ENCODE results near the gene FRAS1.
"Not testable (repeated sequence)": the region's sequence is repeated elsewhere in the genome, so short reads cannot be mapped to it uniquely, and the experiment has no call there.

Gene FRAS1

DNA sequence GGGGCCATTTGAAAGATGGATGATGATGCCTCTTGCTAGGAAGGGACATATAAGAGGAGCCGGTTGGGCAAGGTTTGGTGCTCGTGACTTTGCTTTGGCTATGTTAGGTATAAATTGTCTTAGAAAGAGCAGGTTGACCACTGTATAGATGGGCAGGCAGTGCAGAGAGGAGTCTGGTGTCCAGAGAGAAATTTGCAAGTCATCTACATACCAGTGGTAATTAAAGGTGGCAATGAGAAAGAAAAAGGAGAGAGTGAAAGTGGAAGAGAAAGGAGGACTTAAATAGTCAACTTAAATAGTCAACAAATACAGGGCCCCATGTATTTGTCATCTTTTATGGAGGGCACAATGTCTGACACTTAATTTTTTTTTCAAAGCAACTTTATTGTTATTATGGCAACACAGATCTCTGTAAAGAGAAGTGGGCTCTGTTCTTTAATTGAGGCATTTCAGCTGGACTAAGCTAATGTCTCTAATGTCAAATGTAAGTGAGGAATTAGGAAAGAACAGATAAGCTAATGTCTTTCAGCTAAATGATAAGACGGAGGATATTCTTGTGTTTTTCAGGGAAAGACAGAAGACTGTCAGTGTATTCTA lies 419.1 kb downstream of the FRAS1 start:
- DNase-seq, result no peak

DNA sequence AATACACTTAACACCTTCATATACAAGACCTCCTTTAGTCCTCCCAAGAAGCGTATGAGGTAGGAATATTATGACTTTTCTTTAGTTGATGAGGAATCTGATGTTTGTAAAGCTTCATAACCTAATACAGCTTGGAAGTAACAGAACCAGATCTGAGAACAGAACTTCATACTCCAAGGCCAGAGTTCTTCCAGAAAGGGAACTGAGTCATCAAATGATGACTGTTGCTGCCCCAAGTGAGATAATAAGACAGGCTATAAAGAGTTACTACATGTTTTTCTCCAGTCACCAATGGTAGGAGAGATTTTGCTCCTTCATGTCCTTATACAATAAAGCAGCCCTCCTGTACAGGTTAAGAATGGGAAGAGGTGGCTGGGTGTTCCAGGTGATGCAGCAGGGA lies 420.2 kb downstream of the FRAS1 start:
- no peak for DNase-seq

DNA sequence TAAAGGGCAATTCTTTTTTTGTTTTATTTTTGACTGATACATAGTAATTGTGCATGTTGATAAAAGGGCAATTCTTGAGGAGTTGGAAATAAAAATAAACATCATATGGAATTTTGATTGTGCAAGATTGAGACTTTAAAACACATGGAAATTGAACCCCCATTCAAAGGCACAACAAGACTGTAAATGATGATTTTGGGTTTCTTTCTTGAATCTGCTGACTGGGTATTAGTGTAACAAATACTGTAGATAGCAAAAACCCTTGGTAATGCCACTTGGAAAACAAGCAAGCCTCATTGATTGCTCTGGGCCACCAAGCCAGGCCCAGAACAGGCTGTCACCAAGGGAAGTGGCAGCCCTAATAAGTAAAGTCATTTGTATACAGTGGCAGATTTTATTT lies 421.4 kb downstream of the FRAS1 start:
- DNase-seq, result no peak

DNA sequence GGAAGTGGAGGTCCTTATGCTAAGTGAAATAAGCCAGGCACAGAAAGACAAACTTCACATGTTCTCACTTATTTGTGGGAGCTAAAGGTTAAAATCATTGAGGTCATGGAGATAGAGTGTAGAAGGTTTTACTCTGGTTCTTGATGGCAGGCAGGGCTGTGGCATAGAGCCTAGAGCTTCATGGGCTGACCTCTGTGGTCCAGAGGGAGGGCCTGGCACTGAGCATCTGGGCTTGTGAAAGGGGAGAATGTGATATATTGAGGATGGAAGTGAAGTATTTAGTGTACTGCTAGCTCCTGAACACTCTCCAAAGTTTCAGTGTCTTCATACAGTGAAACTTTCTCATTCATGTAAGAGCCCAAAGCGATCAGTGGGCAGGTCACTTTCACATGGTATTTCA lies 423.2 kb downstream of the FRAS1 start:
- no peak for DNase-seq

DNA sequence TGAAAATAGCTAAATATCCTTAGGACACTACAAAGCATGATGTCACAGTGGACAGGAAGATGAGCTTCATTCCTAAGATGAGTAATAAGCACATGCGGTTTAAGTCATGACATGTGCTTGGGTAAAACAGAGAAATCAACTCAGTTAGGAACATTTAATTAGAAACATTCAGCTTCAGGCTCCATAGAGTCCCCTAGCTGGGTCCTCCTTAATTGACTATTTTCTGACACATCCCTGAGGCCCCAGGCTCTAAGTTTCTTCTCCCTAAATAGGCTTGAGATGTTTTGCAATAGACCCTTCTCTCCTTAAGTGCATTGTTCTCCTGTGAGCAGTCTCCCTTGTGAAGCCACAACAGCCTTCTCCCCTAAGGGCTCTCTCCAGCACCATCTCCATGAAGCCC lies 424.1 kb downstream of the FRAS1 start:
- DNase-seq, result no peak

DNA sequence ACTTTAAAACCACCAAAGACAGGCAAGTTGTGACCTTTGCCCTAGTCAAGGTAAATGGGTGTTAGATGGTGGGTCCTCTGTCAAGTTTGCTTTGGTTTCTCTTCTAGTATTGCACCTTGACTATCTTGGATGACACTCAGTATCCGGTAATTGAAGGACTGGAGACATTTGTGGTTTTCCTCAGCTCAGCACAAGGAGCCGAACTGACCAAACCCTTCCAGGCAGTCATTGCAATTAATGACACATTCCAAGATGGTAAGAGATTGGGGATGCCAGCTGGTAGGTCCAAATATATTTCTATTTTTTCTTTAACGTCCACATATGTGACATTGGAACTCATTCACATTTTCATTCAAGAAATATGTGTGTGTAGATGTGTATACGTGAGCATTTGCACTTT lies 425.2 kb downstream of the FRAS1 start:
- DNase-seq, result no peak

DNA sequence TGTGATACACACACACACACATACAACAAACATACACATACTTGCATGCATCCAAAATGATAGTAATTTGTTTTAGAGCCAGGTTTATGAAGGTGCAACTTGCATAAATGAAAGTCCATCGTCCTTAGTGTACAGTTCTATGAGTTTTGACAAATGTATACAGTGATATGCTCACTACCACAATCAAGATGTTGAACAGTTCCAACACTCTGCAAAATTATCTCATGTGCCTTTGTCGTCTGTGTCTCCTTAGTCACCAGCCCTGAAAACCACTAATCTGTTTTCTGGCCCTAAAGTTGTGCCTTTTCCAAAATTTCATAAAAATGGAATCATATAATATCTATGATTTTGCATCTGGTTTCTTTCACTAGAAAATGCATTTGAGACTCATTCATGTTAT lies 426.7 kb downstream of the FRAS1 start:
- DNase-seq, result no peak

DNA sequence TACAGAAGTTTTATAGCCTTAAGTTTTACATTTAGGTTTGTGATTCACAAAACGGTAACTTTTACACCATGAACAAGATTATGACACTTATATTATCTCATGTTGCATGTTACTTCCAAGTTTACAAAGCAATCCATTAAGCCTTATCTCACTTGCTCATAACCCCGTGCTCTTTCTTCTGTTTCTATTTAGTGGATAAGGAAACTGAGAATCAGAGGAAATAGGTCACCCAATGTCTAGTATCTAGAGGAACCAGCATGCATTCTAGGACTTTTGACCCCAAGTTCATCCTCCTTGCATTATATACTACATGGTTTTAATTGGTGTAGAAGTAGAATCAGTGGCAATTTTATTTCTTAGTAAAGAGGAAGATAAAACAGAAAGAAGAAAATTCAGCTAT lies 427.5 kb downstream of the FRAS1 start:
- DNase-seq, result no peak

DNA sequence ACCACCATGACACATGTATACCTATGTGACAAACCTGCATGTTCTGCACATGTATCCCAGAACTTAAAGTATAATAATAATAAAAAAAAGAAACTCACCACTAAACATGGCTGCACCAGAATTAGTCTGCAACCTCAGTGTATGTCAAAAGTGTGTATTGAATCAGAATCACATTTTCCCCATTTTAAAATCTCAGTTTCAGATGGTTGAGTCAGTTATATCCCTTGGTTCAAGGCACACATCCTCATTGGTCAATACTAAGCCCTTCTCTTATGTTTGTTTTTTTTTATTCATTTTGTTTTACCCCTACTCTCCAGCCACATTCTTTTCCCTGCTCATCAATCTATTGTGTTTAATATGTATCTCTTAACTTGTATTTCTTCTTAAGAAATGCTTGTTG lies 436.6 kb downstream of the FRAS1 start:
- DNase-seq, result no peak

DNA sequence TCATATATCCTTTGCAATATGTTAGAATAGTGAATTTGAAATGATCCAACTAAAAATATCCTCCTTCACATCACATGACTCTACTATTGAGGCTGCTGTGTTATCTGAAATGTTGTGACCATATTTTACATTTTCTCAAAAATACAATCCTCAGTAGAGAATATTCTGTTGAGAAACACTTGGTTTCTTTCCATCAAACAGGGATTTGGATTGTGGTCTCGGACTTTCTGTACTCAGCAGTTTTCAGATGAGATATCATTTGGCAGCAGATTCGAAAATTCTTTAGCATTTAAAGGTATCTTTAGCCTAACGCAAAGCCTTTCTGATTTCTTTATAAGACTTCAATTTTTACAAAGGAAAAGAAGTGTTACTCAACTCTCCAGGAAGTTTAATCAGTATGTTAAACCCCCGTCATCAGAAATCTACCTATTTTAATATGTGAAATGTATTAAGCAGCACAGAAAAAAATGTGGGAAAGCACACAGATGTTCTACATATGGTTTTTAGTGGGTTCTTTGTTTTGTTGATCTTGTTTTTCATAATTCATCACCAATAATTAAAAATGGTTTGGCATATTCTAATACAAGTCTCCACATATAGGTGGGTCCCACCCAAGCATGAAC lies 439.0 kb downstream of the FRAS1 start:
- DNase-seq, result no peak

DNA sequence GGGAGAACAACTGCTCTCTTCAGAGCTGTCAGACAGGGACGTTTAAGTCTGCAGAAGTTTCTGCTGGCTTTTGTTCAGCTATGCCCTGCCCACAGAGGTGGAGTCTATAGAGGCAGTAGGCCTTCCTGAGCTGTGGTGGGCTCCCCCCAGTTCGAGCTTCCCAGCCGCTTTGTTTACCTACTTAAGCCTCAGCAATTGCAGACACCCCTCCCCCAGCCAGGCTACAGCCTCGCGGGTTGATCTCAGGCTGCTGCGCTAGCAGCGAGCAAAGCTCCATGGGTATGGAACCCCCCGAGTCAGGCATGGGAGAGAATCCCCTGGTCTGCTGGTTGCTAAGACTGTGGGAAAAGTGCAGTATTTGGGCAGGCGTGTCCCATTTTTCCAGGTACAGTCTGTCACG lies 449.1 kb downstream of the FRAS1 start:
- not testable (repeated sequence) for DNase-seq

DNA sequence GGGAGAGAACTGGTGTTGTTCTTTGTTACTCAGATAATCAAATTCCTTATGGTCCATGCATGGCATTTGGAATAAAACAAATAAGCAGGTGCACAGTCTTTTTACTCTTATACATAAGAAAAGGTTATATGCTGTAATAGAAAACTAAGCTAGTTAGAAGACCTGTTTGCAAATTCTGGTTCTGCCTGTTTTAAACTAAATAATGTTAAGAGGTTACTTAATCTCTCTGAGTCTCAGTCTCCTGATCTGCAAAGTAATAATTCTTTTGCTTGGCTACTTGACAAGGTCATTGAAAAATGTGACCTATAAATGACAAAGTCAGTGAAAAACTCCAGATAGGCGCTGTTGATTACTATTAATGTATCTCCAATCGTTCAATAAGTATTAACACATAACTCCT lies 451.9 kb downstream of the FRAS1 start:
- no peak for DNase-seq

DNA sequence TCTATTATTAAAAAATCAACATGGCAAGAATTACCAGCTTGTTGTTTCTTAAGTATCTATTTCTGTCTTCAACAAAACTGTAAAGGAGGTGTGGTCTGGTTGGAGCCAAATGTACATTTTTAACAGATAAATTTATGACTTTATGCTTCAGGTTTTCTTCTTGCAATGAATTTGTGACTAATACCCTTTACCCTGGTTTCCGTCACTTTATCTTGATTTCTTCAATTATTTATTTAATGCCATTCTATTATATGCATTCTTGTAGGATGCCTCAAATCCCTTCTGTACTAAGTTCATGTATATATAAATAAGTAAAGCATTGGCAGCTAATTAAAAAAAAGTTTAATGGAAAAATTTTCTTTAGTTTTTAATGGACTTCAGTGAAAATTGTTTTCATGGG lies 453.0 kb downstream of the FRAS1 start:
- no peak for DNase-seq

DNA sequence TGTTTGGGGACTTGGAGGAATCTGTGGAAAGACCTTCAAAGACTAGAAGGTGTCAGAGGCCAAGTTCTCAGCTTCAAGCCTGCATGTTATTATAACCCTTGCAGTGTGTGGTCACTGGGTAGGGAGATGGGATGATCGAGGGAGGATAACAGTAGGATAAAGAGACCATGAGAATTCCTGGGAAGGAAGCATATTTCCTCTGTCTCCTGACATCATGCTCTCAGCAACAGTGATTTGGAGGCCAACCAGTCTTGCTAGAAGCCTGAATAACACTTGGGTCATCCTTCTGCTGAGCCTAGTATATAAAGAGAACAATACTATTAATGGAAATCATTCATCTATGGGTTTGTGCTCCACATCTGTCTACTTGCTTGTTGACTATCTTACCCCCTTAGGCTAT lies 453.6 kb downstream of the FRAS1 start:
- no peak for DNase-seq

DNA sequence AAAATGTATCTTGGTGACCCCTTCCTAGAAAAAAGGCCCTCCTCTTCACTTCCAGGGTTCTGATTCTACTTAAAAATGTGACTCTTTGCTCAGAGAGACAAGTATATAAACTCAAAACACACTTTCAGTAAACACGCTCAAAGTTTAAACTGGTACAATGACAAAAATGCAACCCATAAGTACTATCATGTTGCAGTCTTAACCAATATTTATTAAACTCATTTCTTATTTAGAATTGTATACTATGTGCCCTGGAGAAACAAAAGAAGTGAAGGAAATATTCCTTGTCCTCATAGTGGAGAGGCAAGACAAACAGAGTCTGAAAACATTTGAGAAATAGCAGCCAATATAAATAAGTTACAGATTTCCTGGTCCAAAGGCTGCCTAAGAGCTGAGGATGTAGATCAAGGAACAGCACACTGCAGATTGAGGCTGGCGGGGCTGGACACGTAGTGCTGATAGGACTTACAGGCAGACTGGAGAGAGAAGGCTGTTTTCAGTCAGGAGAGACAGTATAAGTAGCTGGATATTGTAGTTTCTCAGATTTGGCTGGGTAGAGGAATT lies 455.3 kb downstream of the FRAS1 start:
- no peak for DNase-seq

DNA sequence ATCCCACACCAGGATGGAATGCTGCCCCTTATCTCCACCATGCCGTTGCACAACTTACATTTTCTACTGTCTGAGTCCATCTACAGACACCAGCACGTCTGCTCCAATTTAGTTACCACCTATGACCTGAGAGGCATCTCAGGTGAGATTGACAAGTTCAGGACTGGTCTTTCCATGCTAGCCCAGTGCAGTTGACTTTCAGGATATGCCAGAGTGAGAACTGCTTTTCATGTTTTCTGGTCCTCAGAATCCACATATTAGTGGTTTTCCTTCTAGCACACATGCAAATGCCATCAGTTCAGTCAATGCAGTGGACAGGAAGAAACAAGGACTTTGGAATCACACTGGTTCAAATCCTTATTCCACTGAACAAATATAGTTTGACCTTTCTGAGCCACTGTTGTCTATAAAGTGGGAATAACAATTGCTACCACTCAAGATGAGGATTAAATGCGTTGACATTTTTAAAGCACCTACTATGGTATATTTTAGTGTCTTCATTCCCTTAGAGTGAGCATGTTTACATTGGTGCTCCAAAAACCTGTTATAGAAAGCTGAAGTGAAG lies 456.4 kb downstream of the FRAS1 start:
- no peak for DNase-seq

DNA sequence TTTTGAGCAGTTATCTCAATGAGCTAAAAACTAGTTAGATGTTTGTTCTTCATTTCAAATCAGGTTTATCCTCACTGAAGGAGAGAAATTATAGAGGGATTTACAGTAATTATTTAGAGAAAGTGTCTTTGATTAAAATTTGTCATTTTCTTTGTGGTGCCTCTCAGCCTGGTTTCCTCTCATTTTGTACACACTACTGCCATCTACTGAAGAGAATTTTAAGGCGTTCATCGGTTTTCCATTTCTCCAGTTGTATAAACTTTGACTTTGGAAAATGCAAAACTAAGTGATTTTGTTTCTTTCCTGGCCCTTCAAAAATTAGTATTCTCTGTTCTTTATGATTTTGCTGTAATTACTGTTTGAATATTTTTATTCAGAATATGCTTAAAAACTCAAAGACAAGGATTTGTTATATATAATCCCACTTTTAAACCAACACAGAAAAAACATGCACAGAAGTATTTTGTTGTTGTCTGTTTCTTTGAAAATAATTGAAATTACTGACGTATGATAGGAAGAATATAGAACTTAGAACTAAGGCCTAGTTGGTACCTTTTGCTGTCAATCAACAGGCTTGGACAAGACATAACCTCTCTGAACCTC lies 460.0 kb downstream of the FRAS1 start:
- DNase-seq, result no peak

DNA sequence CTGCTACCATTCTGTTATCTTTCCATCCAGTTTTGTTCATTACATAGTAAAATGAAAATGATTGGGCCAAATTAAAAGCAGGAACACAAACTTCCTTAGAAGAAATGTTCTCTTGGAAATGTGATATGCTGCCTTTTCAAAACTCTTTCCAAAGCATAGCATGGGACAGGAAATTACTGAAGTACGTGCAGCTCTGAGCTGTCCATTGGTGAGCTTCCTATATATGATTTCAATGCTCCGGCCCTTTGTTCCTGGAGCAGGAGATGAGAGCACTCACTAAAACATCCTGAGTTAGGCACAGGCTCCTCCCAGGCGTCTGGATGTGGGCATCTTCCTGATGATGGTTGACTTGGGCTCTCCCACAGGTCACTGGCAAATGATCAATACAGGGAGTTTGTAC lies 461.4 kb downstream of the FRAS1 start:
- DNase-seq, result no peak

DNA sequence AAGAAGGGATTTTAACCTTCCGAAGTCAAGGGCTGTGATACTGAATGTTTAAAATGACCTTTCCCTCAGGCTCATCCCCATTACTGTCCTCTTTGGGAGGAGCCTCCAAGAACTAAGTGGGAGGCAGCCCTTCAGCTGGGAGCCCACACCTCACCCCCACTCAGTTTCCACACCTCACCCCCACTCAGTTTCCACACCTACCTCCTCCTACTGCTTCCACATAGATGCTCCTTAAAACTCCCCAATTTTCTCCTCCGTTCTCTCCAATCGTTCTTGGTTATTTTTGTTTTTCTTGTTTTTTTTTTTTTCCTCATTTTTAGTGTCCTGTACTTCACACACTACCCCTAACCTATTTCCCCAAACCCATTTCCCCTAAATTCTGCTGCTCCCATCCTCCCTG lies 462.8 kb downstream of the FRAS1 start:
- DNase-seq, result no peak

DNA sequence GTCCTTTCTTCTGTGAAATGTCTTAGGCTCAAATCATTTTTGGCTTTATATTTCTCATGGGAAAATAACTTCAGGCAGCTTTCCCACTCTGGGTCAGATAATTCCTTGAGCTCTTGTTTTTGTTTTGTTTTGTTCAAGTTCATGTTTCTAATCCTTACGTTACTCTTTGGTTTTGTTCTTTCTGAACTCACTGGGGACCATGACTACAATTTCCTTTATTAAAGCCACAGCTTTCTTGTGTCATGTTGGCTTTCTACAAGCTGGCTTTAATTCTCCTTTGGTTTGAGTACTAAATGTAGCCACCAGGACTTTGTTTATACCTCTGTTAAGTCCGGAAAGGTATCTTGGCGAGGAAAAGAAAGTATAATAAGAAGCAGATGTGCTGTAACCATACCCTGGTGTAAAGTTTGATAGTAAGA lies 463.7 kb downstream of the FRAS1 start:
- no peak for DNase-seq

DNA sequence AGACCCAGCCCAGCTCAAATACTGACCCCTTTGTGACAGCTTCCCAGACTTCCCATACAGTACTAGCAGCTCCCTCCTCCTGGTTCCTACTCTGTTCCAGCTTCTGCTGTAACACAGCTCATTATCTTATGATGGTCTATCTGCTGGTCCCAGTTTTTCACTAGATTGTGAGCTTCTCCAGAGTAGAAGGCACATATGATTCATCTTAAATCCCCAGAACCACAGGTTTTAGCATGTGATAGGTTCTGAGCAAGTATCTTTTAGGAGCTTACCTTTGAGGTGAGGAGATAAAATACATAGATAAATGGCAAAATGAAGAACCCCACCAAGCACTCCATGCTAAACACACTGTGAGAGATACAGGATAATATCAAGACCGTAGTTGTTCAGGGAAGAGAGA lies 466.9 kb downstream of the FRAS1 start:
- no peak for DNase-seq

DNA sequence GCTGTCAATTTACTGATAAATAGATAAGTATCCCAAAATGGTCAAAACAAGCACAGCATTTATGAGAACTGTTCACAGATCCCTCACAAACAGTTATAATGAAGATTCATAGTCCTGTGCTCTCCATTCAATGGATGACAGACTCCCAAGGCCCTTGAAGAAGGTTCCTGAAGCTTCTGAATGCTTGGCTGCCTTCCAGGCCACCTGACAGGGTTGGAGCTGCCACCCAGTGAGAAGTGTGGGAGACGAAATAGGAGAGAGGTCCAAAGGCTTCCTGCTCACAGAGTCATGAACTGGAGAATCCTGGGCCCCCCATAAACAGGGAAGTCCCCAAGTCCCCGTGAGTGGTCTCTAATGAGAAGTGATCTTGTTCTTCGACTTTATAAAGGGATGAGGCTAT lies 468.4 kb downstream of the FRAS1 start:
- DNase-seq, result no peak

DNA sequence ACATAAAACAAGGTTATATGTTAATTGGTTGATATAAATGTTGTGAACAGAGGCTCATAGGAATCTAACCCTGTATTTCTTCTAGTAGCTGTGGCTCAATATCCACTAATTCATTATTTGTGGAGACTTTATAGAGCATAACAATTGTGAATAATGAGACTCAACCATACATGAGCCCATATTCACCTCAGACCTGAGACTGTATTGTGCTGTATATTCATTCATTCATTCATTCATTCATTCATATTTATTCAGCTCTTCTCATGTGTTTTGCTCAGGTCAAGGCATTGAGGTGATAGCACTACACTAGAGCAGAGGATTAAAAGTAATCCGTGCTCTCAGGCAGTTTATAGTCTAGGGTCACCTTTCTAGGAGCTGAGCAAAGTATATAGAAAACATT lies 470.0 kb downstream of the FRAS1 start:
- no peak for DNase-seq

DNA sequence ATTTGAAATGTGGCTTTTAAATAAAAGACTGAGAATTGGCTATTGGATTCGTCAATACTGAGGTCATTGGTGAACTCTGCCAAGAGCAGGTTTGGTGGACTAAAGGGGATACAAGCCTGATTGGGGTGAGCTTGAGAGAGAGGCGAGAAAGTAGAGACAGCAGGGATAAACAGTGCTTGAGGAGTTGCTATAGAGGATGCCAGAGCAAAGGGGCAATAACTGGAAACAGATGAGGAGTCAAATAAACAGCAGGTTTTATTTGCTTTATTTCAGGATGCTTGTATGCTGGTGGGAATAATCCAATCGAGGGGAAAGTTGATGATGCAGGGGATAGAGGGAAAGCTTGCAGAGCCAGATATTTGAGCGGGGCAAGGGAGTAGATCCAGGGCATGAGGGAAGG lies 470.4 kb downstream of the FRAS1 start:
- no peak for DNase-seq
